ENCODE results near the gene OPCML.
A peak's percentile ranks its signal among the peaks of the same experiment; 100 is the strongest.

Gene OPCML

DNA sequence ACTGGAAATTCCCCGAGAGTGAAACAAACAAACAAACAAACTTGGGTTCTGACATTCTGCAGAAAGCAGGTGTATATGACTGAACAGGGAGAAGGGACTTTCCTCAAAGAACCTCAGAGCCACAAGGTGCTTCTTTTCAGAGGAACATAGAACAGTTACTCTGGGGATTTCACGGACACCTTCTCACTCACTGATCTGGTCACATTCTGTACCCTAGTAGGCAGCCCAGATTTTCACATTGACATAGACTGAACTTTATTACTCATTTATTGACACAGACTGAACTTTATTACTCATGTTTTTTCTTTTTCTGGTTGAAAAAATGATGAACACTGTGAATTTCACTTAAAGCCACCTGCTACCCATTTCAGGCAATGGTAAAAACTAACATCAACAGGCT is 263.0 kb downstream of the OPCML start:
- in situ Hi-C loops (cut with MboI; ENCODE audit: low sequenced_read_pairs, unreplicated experiment) = no loop called here
- DNase-seq (ENCODE audit: low spot score) = peak; percentile 61
- TF ChIP-seq, protein P1, sequence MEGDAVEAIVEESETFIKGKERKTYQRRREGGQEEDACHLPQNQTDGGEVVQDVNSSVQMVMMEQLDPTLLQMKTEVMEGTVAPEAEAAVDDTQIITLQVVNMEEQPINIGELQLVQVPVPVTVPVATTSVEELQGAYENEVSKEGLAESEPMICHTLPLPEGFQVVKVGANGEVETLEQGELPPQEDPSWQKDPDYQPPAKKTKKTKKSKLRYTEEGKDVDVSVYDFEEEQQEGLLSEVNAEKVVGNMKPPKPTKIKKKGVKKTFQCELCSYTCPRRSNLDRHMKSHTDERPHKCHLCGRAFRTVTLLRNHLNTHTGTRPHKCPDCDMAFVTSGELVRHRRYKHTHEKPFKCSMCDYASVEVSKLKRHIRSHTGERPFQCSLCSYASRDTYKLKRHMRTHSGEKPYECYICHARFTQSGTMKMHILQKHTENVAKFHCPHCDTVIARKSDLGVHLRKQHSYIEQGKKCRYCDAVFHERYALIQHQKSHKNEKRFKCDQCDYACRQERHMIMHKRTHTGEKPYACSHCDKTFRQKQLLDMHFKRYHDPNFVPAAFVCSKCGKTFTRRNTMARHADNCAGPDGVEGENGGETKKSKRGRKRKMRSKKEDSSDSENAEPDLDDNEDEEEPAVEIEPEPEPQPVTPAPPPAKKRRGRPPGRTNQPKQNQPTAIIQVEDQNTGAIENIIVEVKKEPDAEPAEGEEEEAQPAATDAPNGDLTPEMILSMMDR (IDR thresholded peaks at IDR 0.05; ENCODE audit: borderline replicate concordance, control extremely low read depth, extremely low read depth, insufficient read depth, missing control alignments) = no peak

DNA sequence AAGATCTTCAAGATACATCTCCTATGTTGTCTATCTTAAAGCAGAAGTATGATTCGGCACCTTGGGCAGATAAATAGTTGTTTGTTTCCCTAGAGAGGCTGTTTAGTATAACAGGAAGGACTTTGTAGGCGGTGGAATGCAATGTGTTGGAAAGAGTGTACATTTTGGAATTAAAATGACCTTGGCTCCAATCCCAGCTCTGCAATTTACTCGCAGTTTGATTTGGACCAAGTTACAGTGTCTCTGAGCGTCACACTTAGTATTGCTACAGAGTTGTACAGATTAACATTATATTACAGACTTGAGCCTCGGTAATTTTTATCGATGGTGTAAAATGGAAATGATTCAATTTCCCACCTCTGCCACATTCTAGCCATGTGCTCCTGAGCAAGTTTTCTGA is 265.3 kb downstream of the OPCML start:
- DNase-seq (ENCODE audit: low spot score) = no peak
- in situ Hi-C loops (cut with MboI; ENCODE audit: low sequenced_read_pairs, unreplicated experiment) = no loop called here

DNA sequence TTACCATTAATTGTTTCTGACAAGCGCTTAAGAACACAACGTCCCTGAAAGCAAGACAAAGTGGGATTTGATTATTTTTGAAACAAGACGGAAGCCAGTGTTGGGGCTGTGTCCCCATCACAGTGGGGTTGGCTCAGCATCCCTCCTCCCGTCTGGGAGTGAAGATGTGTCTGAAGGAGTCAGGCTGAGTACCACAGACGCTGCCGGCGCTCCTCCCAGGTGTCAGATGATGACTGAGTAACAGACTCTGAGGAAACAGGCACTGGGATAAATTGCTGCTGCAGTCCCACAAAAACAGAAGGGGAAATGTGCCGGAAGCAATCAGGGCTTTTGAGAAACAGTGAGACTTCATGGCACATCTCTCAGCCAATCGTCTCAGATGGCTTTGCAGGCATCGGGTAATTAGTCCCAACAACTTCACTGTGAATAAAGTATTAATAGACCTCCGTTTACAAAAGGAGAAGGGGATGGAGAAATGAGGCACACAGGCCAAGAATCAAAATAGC is 266.7 kb downstream of the OPCML start:
- TF ChIP-seq, protein P1 (IDR thresholded peaks at IDR 0.05; ENCODE audit: borderline replicate concordance, control extremely low read depth, extremely low read depth, insufficient read depth, missing control alignments) = no peak
- no peak for DNase-seq (ENCODE audit: low spot score)
- in situ Hi-C loops (cut with MboI; ENCODE audit: low sequenced_read_pairs, unreplicated experiment) = no loop called here

More for the DNA sequence above, 265.3 kb downstream of the OPCML start:
- TF ChIP-seq, protein P1 (IDR thresholded peaks at IDR 0.05; ENCODE audit: borderline replicate concordance, control extremely low read depth, extremely low read depth, insufficient read depth, missing control alignments) = no peak

DNA sequence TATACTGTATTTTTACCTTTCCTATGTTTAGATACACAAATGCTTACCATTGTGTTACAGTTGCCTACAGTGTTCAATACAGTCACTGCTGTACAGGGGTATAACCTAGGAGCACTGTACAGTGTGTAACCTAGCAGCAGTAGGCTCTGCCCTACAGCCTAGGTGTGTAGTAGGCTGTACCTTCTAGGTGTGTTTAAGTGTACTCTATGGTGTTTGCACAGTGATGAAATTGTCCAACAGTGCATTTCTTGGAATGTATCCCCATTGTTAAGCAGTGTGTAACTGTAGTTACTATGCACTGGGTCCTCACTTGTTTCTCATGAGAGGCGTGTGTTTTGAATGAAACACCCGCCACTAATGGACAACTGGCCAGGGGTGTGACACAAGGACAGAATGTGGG is 269.0 kb downstream of the OPCML start:
- TF ChIP-seq, protein P1 (IDR thresholded peaks at IDR 0.05; ENCODE audit: borderline replicate concordance, control extremely low read depth, extremely low read depth, insufficient read depth, missing control alignments) = no peak
- in situ Hi-C loops (cut with MboI; ENCODE audit: low sequenced_read_pairs, unreplicated experiment) = no loop called here
- DNase-seq (ENCODE audit: low spot score) = no peak

DNA sequence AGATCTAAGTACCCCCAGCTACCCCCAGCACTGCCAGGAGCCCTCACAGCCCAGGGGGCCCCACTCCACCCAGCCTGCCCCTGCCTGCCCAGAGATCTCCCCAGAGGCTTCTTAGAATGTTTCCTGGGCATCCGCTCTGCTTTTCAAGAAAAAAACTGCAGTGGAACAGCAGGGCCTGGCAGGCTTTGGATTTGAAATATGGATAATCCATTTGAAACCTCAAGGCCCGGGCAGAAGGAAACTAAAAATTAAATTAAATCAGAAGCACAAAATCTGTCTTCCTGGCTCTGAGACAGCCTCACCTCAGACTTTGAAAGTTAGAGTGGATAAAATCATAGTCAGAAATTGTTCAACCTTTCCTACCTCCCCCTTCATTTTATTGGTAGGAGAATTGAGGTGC is 273.6 kb downstream of the OPCML start:
- in situ Hi-C loops (cut with MboI; ENCODE audit: low sequenced_read_pairs, unreplicated experiment) = no loop called here
- TF ChIP-seq, protein P1 (IDR thresholded peaks at IDR 0.05; ENCODE audit: borderline replicate concordance, control extremely low read depth, extremely low read depth, insufficient read depth, missing control alignments) = no peak
- no peak for DNase-seq (ENCODE audit: low spot score)

DNA sequence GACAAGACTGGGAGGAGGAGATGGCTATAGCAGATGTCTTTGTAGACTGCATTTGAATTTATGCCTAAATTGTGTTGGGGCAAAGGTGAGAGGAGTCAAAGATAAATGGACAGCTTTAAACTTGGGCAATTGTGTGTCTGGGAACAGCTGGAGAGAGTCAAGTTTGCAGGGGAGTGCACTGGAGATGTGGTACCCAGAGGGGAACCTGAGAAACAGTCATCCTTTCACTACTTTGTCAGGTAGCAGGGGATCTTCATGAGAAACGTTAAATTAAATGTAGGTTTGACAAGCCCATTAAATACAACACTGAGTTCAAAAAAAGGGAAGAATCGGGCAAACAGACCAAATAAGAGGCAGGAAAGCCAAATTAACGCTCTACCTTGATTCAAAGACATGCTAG is 277.7 kb downstream of the OPCML start:
- DNase-seq (ENCODE audit: low spot score) = no peak
- TF ChIP-seq, protein P1 (IDR thresholded peaks at IDR 0.05; ENCODE audit: borderline replicate concordance, control extremely low read depth, extremely low read depth, insufficient read depth, missing control alignments) = no peak
- in situ Hi-C loops (cut with MboI; ENCODE audit: low sequenced_read_pairs, unreplicated experiment) = no loop called here

DNA sequence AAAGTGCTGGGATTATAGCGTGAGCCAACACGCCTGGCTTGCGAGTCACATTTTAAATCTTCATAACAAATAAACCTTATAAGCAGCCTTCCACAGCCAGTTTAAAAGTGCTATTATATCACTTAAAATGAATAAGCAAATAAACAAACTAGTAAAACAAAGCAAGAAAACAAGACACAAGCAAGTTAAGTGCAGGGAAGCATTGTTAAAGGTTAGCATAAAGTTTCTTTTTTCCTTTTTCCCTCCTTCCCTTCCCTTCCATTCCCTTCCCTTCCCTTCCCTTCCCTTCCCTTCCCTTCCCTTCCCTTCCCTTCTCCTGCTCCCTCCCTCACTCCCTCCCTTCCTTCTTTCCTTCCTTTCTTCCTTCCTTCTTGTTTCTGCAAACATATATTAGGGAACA is 278.7 kb downstream of the OPCML start:
- in situ Hi-C loops (cut with MboI; ENCODE audit: low sequenced_read_pairs, unreplicated experiment) = no loop called here
- no peak for DNase-seq (ENCODE audit: low spot score)
- TF ChIP-seq, protein P1 (IDR thresholded peaks at IDR 0.05; ENCODE audit: borderline replicate concordance, control extremely low read depth, extremely low read depth, insufficient read depth, missing control alignments) = no peak
